B cell (primary cell): ENCODE measurements around the gene TGFBR1. TPM values are rescaled to one million over a fixed set of nuclear protein-coding genes. Genes with fewer than 3 reads are reported as not detected.

ENCODE experiments used
- ATAC-seq: fragments of 200-7000 bp; cut with Tn5 transposase; one replicate; pipeline ENCODE4 v1.10.0; 2021; ENCODE audit warnings: low read depth, mild to moderate bottlenecking, moderate number of reproducible peaks, moderate library complexity
- CTCF ChIA-PET: fragments of 350-600 bp; sonication (Branson Sonifier 250); formaldehyde crosslinking; loops from one replicate; lab custom pipeline; 2021; ENCODE audit warnings: antibody characterized with exemption, inconsistent platforms; lab: Charles Lee
- POLR2A ChIA-PET: fragments of 350-600 bp; sonication (Branson Sonifier 250); formaldehyde crosslinking; loops from one replicate; lab custom pipeline; 2021; ENCODE audit warnings: antibody characterized with exemption; lab: Charles Lee
- DNase-seq: peaks from one replicate; pipeline ENCODE4 v3.0.0; 2013
- H2AFZ ChIP-seq: 2 replicates; pipeline ENCODE4 v1.6.1; 2012; ENCODE audit warnings: mild to moderate bottlenecking, low read depth, low read length; ENCODE audit not compliant: insufficient read depth, poor library complexity, severe bottlenecking
- H3K27ac ChIP-seq, 2 donors: 1 replicate in 1 of 2; 2 replicates in 1 of 2; pipeline ENCODE4 v1.5.1; 2012 to 2013; ENCODE audit warnings: low read length in 2 of 2, mild to moderate bottlenecking in 2 of 2, moderate library complexity in 1 of 2
- H3K27me3 ChIP-seq, 4 experiments: fragments of 200-600 bp in 1 of 4; sonication (generic) in 1 of 4; replicated peaks in 1 of 4; 1 replicate in 2 of 4; 2 replicates in 2 of 4; pipeline versions ENCODE4 v1.6.1 to v1.7.0; 2013 to 2016; ENCODE audit warnings: low read length in 3 of 4, mild to moderate bottlenecking in 2 of 4, mixed read lengths in 1 of 4, moderate library complexity in 1 of 4; ENCODE audit not compliant: insufficient read depth in 4 of 4, control insufficient read depth in 3 of 4; ENCODE audit errors: control extremely low read depth in 1 of 4
- H3K36me3 ChIP-seq, 2 experiments: replicated peaks in 1 of 2; 1 replicate in 1 of 2; 2 replicates in 1 of 2; pipeline versions ENCODE4 v1.6.1 to v1.7.1; 2013; ENCODE audit warnings: low read length in 1 of 2; ENCODE audit not compliant: insufficient read depth in 2 of 2, control insufficient read depth in 1 of 2; ENCODE audit errors: control extremely low read depth in 1 of 2, extremely low read depth in 1 of 2
- H3K4me1 ChIP-seq, 2 donors: fragments of 200-600 bp in 1 of 2; sonication (generic) in 1 of 2; 1 replicate in 1 of 2; 2 replicates in 1 of 2; pipeline versions ENCODE4 v1.5.1 to v1.6.1; 2013 to 2017; ENCODE audit warnings: low read length in 2 of 2; ENCODE audit not compliant: control insufficient read depth in 2 of 2, insufficient read depth in 2 of 2
- H3K4me2 ChIP-seq: replicated peaks from 2 replicates; pipeline ENCODE3; 2012; ENCODE audit warnings: mild to moderate bottlenecking, low read depth, low read length; ENCODE audit not compliant: poor library complexity, severe bottlenecking
- H3K4me3 ChIP-seq, 5 experiments: fragments of 200-600 bp in 1 of 5; sonication (generic) in 1 of 5; 1 replicate in 3 of 5; 2 replicates in 2 of 5; pipeline versions ENCODE4 v1.5.1 to v1.7.0; 2011 to 2016; ENCODE audit warnings: low read length in 4 of 5, mild to moderate bottlenecking in 4 of 5, low read depth in 2 of 5, control low read depth in 1 of 5, moderate library complexity in 1 of 5; ENCODE audit not compliant: insufficient read depth in 1 of 5; ENCODE audit errors: control extremely low read depth in 1 of 5, extremely low read depth in 1 of 5
- H3K79me2 ChIP-seq: fragments of 200-600 bp; sonication (generic); one replicate; pipeline ENCODE4 v1.6.0; 2016; ENCODE audit warnings: low read length; ENCODE audit not compliant: control insufficient read depth, insufficient read depth
- H3K9ac ChIP-seq: fragments of 200-600 bp; sonication (generic); 2 replicates; pipeline ENCODE4 v1.6.1; 2017; ENCODE audit warnings: mild to moderate bottlenecking, low read length, moderate library complexity
- H3K9me3 ChIP-seq, 3 donors: one replicate each; pipeline versions ENCODE4 v1.6.1 to v1.7.1; 2013; ENCODE audit warnings: low read length in 2 of 3; ENCODE audit not compliant: control insufficient read depth in 2 of 3, insufficient read depth in 1 of 3; ENCODE audit errors: control extremely low read depth in 1 of 3
- H4K20me1 ChIP-seq: 2 replicates; pipeline ENCODE4 v1.6.0; 2012; ENCODE audit warnings: mild to moderate bottlenecking, low read length; ENCODE audit not compliant: insufficient read depth, control insufficient read depth, poor library complexity, severe bottlenecking
- H3K27ac Mint-ChIP-seq: one replicate; pipeline ENCODE4 v1.8.0; 2021; ENCODE audit warnings: mixed read lengths
- H3K27me3 Mint-ChIP-seq: one replicate; pipeline ENCODE4 v1.8.0; 2021; ENCODE audit warnings: mixed read lengths
- H3K4me1 Mint-ChIP-seq: one replicate; pipeline ENCODE4 v1.8.0; 2021; ENCODE audit warnings: mixed read lengths
- H3K4me3 Mint-ChIP-seq: one replicate; pipeline ENCODE4 v1.8.0; 2021; ENCODE audit warnings: mixed read lengths
- H3K9me3 Mint-ChIP-seq: one replicate; pipeline ENCODE4 v1.8.0; 2022; ENCODE audit warnings: mixed read lengths; ENCODE audit not compliant: insufficient read depth
- EZH2 ChIP-seq: IDR thresholded peaks from 2 replicates; pipeline ENCODE4 v1.6.1; 2012; ENCODE audit warnings: borderline replicate concordance, low read depth, mild to moderate bottlenecking, moderate library complexity, low read length; ENCODE audit not compliant: insufficient read depth, poor library complexity, severe bottlenecking
- WGBS: methylation state at CpG from one replicate; pipeline ENCODE4 v1.1.5; 2013; ENCODE audit warnings: missing lambda C conversion rate; ENCODE audit not compliant: insufficient coverage; 5-methylcytosine and 5-hydroxymethylcytosine counted together
- intact Hi-C: fragments of 100-400 bp; cut with micrococcal nuclease; formaldehyde crosslinking; loops from one replicate; pipeline ENCODE4 v1.10.0; 2022
- polyA plus RNA-seq: library from polyadenylated mRNA; depleted of rRNA; stranded (reverse); fragments of >200 nt; gene quantifications from 2 replicates; pipeline ENCODE4 v1.2.3, GENCODE V29; 2012
- total RNA-seq, 2 donors: library from RNA; stranded (reverse); fragments of 120-200 nt in 1 of 2; gene quantifications; 1 replicate in 1 of 2; 2 replicates in 1 of 2; pipeline versions ENCODE4 v1.2.3 to v1.2.4, GENCODE V29; 2013 to 2022
- TF ChIP-seq, protein P1 (sequence below): fragments of 200-600 bp; IDR thresholded peaks from one replicate; pipeline ENCODE4 v1.8.0; 2022; ENCODE audit warnings: antibody characterized with exemption, mild to moderate bottlenecking

TGFBR1 gene
- total and polyA plus RNA-seq, 2 donors (not counting 1 experiment from before 2014, with no cell fraction given): 3.0 to 60.7 TPM

GRCh38 chr9:99056186-99056585 lies 48.7 kb upstream of the TGFBR1 start:
- H3K27ac ChIP-seq: no peak overlapping the region
- no peak overlapping the region for H3K9ac ChIP-seq
- DNase-seq (no peak), ATAC-seq (no peak)
- no peaks in the 10 kb centered on the region for H3K9me3 Mint-ChIP-seq
- H3K79me2 ChIP-seq: no peaks in the 10 kb centered on the region
- H3K9me3 ChIP-seq: no peaks in the 10 kb centered on the region
- H3K27ac Mint-ChIP-seq: no peak overlapping the region
- no peaks in the 10 kb centered on the region for H3K27me3 Mint-ChIP-seq
- POLR2A ChIA-PET: no interaction called here
- H3K4me3 Mint-ChIP-seq: no peak overlapping the region
- no peaks in the 10 kb centered on the region for H4K20me1 ChIP-seq
- no peaks in the 10 kb centered on the region for H3K27me3 ChIP-seq
- no peaks in the 10 kb centered on the region for H3K36me3 ChIP-seq
- CTCF ChIA-PET: interaction anchor here (1.7 kb wide), 1 partner anchor 58 kb away, joined by 5 read pairs; no protein-coding TSS in a partner anchor
- 98% methylated on average over 4 of the region's 6 CpGs for WGBS
- H2AFZ ChIP-seq: no peak overlapping the region
- intact Hi-C loops: loop anchor here (5.0 kb wide), 2 partner anchors 54 to 766 kb away; partner anchors contain the start of gene NR4A3
- H3K4me1 Mint-ChIP-seq: peaks cover 67% of the 10 kb centered on the region
- no peak overlapping the region for H3K4me2 ChIP-seq
- H3K4me3 ChIP-seq: no peak overlapping the region
- TF ChIP-seq, protein P1, sequence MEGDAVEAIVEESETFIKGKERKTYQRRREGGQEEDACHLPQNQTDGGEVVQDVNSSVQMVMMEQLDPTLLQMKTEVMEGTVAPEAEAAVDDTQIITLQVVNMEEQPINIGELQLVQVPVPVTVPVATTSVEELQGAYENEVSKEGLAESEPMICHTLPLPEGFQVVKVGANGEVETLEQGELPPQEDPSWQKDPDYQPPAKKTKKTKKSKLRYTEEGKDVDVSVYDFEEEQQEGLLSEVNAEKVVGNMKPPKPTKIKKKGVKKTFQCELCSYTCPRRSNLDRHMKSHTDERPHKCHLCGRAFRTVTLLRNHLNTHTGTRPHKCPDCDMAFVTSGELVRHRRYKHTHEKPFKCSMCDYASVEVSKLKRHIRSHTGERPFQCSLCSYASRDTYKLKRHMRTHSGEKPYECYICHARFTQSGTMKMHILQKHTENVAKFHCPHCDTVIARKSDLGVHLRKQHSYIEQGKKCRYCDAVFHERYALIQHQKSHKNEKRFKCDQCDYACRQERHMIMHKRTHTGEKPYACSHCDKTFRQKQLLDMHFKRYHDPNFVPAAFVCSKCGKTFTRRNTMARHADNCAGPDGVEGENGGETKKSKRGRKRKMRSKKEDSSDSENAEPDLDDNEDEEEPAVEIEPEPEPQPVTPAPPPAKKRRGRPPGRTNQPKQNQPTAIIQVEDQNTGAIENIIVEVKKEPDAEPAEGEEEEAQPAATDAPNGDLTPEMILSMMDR: no peak
- no peak for TF ChIP-seq EZH2
- H3K4me1 ChIP-seq: peaks cover 60 to 71% of the 10 kb centered on the region in 2 donors

GRCh38 chr9:99056886-99057664 lies 47.8 kb upstream of the TGFBR1 start:
- no CpG with 5 or more reads among the region's 5 CpGs for WGBS
- Mint-ChIP-seq H3K27me3 (no peaks in the 10 kb centered on the region), H3K4me1 (peaks cover 69% of the 10 kb centered on the region), H3K27ac (peak overlapping the region; percentile 88), H3K4me3 (peak overlapping the region; percentile 86), H3K9me3 (no peaks in the 10 kb centered on the region)
- ChIA-PET CTCF (interaction anchor here (0.9 to 3.7 kb wide), 3 partner anchors 48 to 83 kb away, joined by 3 to 17 read pairs (median 4); partner anchors contain the start of gene TGFBR1), POLR2A (interaction anchor here (1.3 kb wide), 1 partner anchor 48 kb away, joined by 13 read pairs; the partner anchor contains the start of gene TGFBR1)
- Histone ChIP-seq H3K36me3 (no peaks in the 10 kb centered on the region), H2AFZ (no peak overlapping the region), H3K27ac (no peak overlapping the region), H3K4me2 (peak overlapping the region; percentile 77), H3K9me3 (no peaks in the 10 kb centered on the region), H3K79me2 (no peaks in the 10 kb centered on the region), H4K20me1 (no peaks in the 10 kb centered on the region), H3K4me1 (peaks cover 60 to 71% of the 10 kb centered on the region in 2 donors), H3K4me3 (no peak overlapping the region), H3K27me3 (no peaks in the 10 kb centered on the region), H3K9ac (peak overlapping the region; percentile 47)
- intact Hi-C loops: loop anchor here (5.0 kb wide), 2 partner anchors 55 to 765 kb away; partner anchors contain the start of gene NR4A3
- ATAC-seq (peak; percentile 19), DNase-seq (peak; percentile 26)
- no peak for TF ChIP-seq EZH2
